NCI-H1436 (cell line): ENCODE measurements around the gene CAPZA2.

Experiments
- DNase-seq: peaks from one replicate; lab custom pipeline; 2025; lab: John Stamatoyannopoulos, UW

The CAPZA2 gene

GRCh38 chr7:116862951-116863670, 724 bp downstream of the CAPZA2 start:
- no peak for DNase-seq

GRCh38 chr7:116863936-116864500, 1.6 kb downstream of the CAPZA2 start:
- no peak for DNase-seq

GRCh38 chr7:116871061-116871700, 8.8 kb downstream of the CAPZA2 start:
- no peak for DNase-seq

GRCh38 chr7:116872026-116872425, 9.6 kb downstream of the CAPZA2 start:
- DNase-seq = no peak

- DNase-seq = no peak
Measured at GRCh38 chr7:116873619-116874018, 11.2 kb downstream of the CAPZA2 start.

GRCh38 chr7:116876664-116877442, 14.5 kb downstream of the CAPZA2 start:
- no peak for DNase-seq

GRCh38 chr7:116877443-116878217, 15.2 kb downstream of the CAPZA2 start:
- DNase-seq = no peak

- DNase-seq = no peak
Measured at GRCh38 chr7:116884691-116885090, 22.3 kb downstream of the CAPZA2 start.

GRCh38 chr7:116885724-116886123, 23.3 kb downstream of the CAPZA2 start:
- DNase-seq = no peak

GRCh38 chr7:116886543-116887156, 24.3 kb downstream of the CAPZA2 start:
- DNase-seq = no peak

- no peak for DNase-seq
Measured at GRCh38 chr7:116888895-116889294, 26.5 kb downstream of the CAPZA2 start.

- DNase-seq = no peak
Measured at GRCh38 chr7:116895849-116896248, 33.5 kb downstream of the CAPZA2 start.

- DNase-seq = no peak
Measured at GRCh38 chr7:116897661-116898060, 35.3 kb downstream of the CAPZA2 start.

- no peak for DNase-seq
Measured at GRCh38 chr7:116899308-116899707, 36.9 kb downstream of the CAPZA2 start.

- no peak for DNase-seq
Measured at GRCh38 chr7:116901143-116901542, 38.8 kb downstream of the CAPZA2 start.

- no peak for DNase-seq
Measured at GRCh38 chr7:116902867-116903266, 40.5 kb downstream of the CAPZA2 start.

- DNase-seq = no peak
Measured at GRCh38 chr7:116906391-116906790, 44.0 kb downstream of the CAPZA2 start.

GRCh38 chr7:116910383-116910782, 48.0 kb downstream of the CAPZA2 start:
- DNase-seq = no peak

- DNase-seq = no peak
Measured at GRCh38 chr7:116911801-116912200, 49.4 kb downstream of the CAPZA2 start.

GRCh38 chr7:116912269-116912909, 50.0 kb downstream of the CAPZA2 start:
- no peak for DNase-seq

- DNase-seq = no peak
Measured at GRCh38 chr7:116918704-116919103, 56.3 kb downstream of the CAPZA2 start.
